H1 (cell line): Measurements from ENCODE around the gene SPN.

Experiments
- EZH2 ChIP-seq: fragments of 200-600 bp; sonication (generic); IDR thresholded peaks from 2 replicates; pipeline ENCODE4 v1.7.1; 2012; ENCODE audit warnings: low read depth, mild to moderate bottlenecking, moderate library complexity, low read length, inconsistent platforms; ENCODE audit not compliant: severe bottlenecking
- JUN ChIP-seq: IDR thresholded peaks from 2 replicates; pipeline ENCODE4 v1.6.1; 2011; ENCODE audit warnings: low read depth, mild to moderate bottlenecking, improper control_type of control experiment, low read length
- POLR2A ChIP-seq, 2 experiments: IDR thresholded peaks; 1 replicate in 1 of 2; 2 replicates in 1 of 2; pipeline ENCODE4 v1.6.1; 2011; ENCODE audit warnings: low read depth in 2 of 2, low read length in 2 of 2, mild to moderate bottlenecking in 2 of 2; ENCODE audit errors: control extremely low read depth in 1 of 2
- SUZ12 ChIP-seq: fragments of 200-600 bp; sonication (generic); IDR thresholded peaks from 2 replicates; pipeline ENCODE4 v1.6.1; 2012; ENCODE audit warnings: mild to moderate bottlenecking, inconsistent platforms, low read length, moderate library complexity, mixed read lengths
- TCF12 ChIP-seq: IDR thresholded peaks from 2 replicates; pipeline ENCODE4 v1.6.1; 2011; ENCODE audit warnings: low read depth, mild to moderate bottlenecking, low read length
- ZNF274 ChIP-seq: IDR thresholded peaks from 2 replicates; pipeline ENCODE4 v1.7.0; 2012; ENCODE audit warnings: low read length, borderline replicate concordance; ENCODE audit errors: extremely low read depth
- TF ChIP-seq, protein P1 (sequence below), 3 experiments: IDR thresholded peaks; 1 replicate in 2 of 3; 2 replicates in 1 of 3; pipeline versions ENCODE4 v1.5.1 to v1.6.1; 2011; ENCODE audit warnings: low read length in 3 of 3, mild to moderate bottlenecking in 3 of 3, inconsistent platforms in 2 of 3, low read depth in 1 of 3, moderate library complexity in 1 of 3; ENCODE audit not compliant: insufficient read depth in 1 of 3; ENCODE audit errors: control extremely low read depth in 1 of 3

DNA sequence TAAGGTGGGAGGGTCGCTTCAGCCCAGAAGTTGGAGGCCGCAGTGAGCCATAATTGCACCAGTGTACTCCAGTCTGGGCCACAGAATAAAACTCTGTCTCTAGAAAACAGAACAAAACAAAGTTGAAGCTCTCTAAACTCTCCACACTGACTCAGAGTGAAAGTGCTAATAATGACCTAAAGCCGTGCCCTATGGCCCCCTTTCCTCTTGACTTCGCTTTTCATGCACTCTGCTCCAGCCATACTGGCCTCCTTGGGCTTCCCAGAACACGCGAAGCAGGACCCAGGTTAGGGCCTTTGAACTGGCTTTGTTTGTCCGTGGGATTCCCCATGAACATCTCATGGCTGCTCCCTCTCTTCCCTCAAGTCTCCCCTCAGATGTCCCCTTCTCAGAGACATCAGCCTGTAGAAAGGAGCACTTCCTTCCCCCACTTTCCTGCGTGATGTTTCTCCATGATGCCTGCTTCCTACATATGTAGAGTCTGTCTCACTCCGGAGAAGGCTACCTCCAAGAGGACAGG lies 18.6 kb upstream of the SPN start:
- TF ChIP-seq POLR2A (IDR thresholded peaks at IDR 0.05; ENCODE audit: control extremely low read depth in 1 of 2, low read depth in 2 of 2, low read length in 2 of 2) (no peak), TCF12 (no peak), ZNF274 (no peak), JUN (no peak), SUZ12 (no peak), EZH2 (no peak)
- TF ChIP-seq, protein P1, sequence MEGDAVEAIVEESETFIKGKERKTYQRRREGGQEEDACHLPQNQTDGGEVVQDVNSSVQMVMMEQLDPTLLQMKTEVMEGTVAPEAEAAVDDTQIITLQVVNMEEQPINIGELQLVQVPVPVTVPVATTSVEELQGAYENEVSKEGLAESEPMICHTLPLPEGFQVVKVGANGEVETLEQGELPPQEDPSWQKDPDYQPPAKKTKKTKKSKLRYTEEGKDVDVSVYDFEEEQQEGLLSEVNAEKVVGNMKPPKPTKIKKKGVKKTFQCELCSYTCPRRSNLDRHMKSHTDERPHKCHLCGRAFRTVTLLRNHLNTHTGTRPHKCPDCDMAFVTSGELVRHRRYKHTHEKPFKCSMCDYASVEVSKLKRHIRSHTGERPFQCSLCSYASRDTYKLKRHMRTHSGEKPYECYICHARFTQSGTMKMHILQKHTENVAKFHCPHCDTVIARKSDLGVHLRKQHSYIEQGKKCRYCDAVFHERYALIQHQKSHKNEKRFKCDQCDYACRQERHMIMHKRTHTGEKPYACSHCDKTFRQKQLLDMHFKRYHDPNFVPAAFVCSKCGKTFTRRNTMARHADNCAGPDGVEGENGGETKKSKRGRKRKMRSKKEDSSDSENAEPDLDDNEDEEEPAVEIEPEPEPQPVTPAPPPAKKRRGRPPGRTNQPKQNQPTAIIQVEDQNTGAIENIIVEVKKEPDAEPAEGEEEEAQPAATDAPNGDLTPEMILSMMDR (IDR thresholded peaks at IDR 0.05; ENCODE audit: control extremely low read depth in 1 of 3, insufficient read depth in 1 of 3, low read depth in 1 of 3, low read length in 3 of 3), result no peak
